ENCODE measurements around the gene CCDC68. TPM values are rescaled to one million over a fixed set of nuclear protein-coding genes. Genes with fewer than 3 reads are reported as not detected.

CCDC68 gene
- total and polyA plus RNA-seq, 2 of the 13 experiments (the other 11 are each of a cell fraction or from before 2014, with no cell fraction given) = 4.6 to 13.3 TPM

- TF ChIP-seq, protein P1, sequence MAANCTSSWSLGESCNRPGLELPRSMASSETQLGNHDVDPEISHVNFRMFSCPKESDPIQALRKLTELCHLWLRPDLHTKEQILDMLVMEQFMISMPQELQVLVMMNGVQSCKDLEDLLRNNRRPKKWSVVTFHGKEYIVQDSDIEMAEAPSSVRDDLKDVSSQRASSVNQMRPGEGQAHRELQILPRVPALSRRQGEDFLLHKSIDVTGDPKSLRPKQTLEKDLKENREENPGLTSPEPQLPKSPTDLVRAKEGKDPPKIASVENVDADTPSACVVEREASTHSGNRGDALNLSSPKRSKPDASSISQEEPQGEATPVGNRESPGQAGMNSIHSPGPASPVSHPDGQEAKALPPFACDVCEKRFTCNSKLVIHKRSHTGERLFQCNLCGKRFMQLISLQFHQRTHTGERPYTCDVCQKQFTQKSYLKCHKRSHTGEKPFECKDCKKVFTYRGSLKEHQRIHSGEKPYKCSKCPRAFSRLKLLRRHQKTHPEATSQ (CRISPR knock-in tag; IDR thresholded peaks at IDR 0.05; ENCODE audit: borderline replicate concordance) = 0 out of 2 replicates have a peak, but pooled peaks have one; percentile 79
- no peak for TF ChIP-seq GABPA (IDR thresholded peaks at IDR 0.05; ENCODE audit: low read depth, low read length)
- TF ChIP-seq GABPA (CRISPR knock-in tag; IDR thresholded peaks at IDR 0.05; ENCODE audit: low read depth) = peak; percentile 57; the same call in 1 of the 2 replicates
- peak; percentile 86 for TF ChIP-seq HOMEZ (CRISPR knock-in tag; IDR thresholded peaks at IDR 0.05; ENCODE audit: low read depth)
- TF ChIP-seq MYNN (CRISPR knock-in tag; IDR thresholded peaks at IDR 0.05; ENCODE audit: low read depth) = no peak
- no peak for TF ChIP-seq ZNF737 (CRISPR knock-in tag; IDR thresholded peaks at IDR 0.05; ENCODE audit: borderline replicate concordance)
- no peak for TF ChIP-seq PRDM15 (CRISPR knock-in tag; IDR thresholded peaks at IDR 0.05)
- peak; percentile 75 for TF ChIP-seq ZNF501 (CRISPR knock-in tag; IDR thresholded peaks at IDR 0.05)
- no peak for TF ChIP-seq NONO (IDR thresholded peaks at IDR 0.05)
- TF ChIP-seq NONO (CRISPR knock-in tag; conservative IDR thresholded peaks at IDR 0.05) = peak; percentile 68; the same call in 1 of the 2 replicates
- TF ChIP-seq TRAFD1 (CRISPR knock-in tag; IDR thresholded peaks at IDR 0.05; ENCODE audit: borderline replicate concordance) = no peak
- no peak for TF ChIP-seq SUZ12 (IDR thresholded peaks at IDR 0.05; ENCODE audit: low read depth, low read length)
- TF ChIP-seq, protein P2, sequence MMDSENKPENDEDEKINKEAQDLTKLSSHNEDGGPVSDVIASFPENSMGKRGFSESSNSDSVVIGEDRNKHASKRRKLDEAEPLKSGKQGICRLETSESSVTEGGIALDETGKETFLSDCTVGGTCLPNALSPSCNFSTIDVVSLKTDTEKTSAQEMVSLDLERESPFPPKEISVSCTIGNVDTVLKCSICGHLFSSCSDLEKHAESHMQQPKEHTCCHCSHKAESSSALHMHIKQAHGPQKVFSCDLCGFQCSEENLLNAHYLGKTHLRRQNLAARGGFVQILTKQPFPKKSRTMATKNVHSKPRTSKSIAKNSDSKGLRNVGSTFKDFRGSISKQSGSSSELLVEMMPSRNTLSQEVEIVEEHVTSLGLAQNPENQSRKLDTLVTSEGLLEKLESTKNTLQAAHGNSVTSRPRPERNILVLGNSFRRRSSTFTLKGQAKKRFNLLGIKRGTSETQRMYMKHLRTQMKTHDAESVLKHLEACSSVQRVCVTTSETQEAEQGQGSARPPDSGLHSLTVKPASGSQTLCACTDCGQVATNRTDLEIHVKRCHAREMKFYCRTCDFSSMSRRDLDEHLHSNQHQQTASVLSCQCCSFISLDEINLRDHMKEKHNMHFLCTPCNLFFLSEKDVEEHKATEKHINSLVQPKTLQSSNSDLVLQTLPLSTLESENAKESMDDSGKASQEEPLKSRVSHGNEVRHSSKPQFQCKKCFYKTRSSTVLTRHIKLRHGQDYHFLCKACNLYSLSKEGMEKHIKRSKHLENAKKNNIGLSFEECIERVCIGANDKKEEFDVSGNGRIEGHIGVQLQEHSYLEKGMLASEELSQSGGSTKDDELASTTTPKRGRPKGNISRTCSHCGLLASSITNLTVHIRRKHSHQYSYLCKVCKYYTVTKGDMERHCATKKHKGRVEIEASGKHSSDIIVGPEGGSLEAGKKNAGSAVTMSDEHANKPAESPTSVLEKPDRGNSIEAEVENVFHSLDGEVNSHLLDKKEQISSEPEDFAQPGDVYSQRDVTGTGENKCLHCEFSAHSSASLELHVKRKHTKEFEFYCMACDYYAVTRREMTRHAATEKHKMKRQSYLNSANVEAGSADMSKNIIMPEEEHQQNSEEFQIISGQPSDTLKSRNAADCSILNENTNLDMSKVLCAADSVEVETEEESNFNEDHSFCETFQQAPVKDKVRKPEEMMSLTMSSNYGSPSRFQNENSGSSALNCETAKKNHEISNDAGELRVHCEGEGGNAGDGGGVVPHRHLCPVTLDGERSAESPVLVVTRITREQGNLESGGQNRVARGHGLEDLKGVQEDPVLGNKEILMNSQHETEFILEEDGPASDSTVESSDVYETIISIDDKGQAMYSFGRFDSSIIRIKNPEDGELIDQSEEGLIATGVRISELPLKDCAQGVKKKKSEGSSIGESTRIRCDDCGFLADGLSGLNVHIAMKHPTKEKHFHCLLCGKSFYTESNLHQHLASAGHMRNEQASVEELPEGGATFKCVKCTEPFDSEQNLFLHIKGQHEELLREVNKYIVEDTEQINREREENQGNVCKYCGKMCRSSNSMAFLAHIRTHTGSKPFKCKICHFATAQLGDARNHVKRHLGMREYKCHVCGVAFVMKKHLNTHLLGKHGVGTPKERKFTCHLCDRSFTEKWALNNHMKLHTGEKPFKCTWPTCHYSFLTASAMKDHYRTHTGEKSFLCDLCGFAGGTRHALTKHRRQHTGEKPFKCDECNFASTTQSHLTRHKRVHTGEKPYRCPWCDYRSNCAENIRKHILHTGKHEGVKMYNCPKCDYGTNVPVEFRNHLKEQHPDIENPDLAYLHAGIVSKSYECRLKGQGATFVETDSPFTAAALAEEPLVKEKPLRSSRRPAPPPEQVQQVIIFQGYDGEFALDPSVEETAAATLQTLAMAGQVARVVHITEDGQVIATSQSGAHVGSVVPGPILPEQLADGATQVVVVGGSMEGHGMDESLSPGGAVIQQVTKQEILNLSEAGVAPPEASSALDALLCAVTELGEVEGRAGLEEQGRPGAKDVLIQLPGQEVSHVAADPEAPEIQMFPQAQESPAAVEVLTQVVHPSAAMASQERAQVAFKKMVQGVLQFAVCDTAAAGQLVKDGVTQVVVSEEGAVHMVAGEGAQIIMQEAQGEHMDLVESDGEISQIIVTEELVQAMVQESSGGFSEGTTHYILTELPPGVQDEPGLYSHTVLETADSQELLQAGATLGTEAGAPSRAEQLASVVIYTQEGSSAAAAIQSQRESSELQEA (CRISPR knock-in tag; IDR thresholded peaks at IDR 0.05; ENCODE audit: not compliant biosample characterization) = no peak
Observed at GRCh38 chr18:54946149-54946581, 13.1 kb downstream of the CCDC68 start (continued).

Data from HepG2 (cell line).